Kidney epithelial cell (primary cell): ENCODE measurements around the gene SLFN14. TPM values are rescaled to one million over a fixed set of nuclear protein-coding genes. Genes with fewer than 3 reads are reported as not detected.

ENCODE experiments used
- DNase-seq: peaks from one replicate; pipeline ENCODE4 v3.0.0-alpha.2; 2010; ENCODE audit warnings: low read depth
- H3K27me3 ChIP-seq: 2 replicates; pipeline ENCODE4 v1.6.0; 2011; ENCODE audit warnings: low read length; ENCODE audit not compliant: control insufficient read depth, insufficient read depth
- H3K36me3 ChIP-seq: 2 replicates; pipeline ENCODE4 v1.5.1; 2011; ENCODE audit warnings: low read length; ENCODE audit not compliant: control insufficient read depth, insufficient read depth
- H3K4me3 ChIP-seq: 2 replicates; pipeline ENCODE4 v1.5.1; 2011; ENCODE audit warnings: low read depth, mild to moderate bottlenecking, control low read depth, low read length
- total RNA-seq: library from RNA; depleted of rRNA; stranded (reverse); fragments of >200 nt; gene quantifications from 2 replicates; pipeline ENCODE4 v1.2.3, GENCODE V29; 2015
- TF ChIP-seq, protein P1 (sequence below): IDR thresholded peaks from 2 replicates; pipeline ENCODE4 v1.5.1; 2011; ENCODE audit warnings: mild to moderate bottlenecking, moderate library complexity, low read length, control low read depth, inconsistent platforms; ENCODE audit not compliant: insufficient read depth, poor library complexity, severe bottlenecking

Gene SLFN14
- total RNA-seq, 1 donor from 2014 or later: not detected

DNA sequence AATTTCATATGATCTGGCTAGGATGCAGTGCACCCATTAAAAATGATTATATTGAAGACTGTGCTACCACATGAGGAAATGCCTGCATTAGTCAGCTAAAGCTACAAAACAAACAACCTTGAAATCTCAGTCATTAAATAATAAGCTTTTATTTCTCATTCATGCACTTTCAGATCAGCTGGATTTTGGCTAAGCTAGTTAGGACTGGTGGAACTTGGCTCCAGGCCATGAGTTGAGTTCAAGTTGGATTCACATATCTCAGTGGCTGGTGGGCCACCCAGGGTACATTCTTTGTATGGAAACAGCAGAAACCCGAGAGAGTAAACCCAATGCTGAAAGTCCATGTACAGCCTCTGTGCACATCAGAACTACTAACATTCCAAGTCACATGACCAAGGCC is 16.8 kb downstream of the SLFN14 start:
- DNase-seq: no peak
- TF ChIP-seq, protein P1, sequence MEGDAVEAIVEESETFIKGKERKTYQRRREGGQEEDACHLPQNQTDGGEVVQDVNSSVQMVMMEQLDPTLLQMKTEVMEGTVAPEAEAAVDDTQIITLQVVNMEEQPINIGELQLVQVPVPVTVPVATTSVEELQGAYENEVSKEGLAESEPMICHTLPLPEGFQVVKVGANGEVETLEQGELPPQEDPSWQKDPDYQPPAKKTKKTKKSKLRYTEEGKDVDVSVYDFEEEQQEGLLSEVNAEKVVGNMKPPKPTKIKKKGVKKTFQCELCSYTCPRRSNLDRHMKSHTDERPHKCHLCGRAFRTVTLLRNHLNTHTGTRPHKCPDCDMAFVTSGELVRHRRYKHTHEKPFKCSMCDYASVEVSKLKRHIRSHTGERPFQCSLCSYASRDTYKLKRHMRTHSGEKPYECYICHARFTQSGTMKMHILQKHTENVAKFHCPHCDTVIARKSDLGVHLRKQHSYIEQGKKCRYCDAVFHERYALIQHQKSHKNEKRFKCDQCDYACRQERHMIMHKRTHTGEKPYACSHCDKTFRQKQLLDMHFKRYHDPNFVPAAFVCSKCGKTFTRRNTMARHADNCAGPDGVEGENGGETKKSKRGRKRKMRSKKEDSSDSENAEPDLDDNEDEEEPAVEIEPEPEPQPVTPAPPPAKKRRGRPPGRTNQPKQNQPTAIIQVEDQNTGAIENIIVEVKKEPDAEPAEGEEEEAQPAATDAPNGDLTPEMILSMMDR: no peak
- Histone ChIP-seq H3K27me3 (peaks cover 10% of the 10 kb centered on the region), H3K4me3 (no peak overlapping the region), H3K36me3 (no peaks in the 10 kb centered on the region)

DNA sequence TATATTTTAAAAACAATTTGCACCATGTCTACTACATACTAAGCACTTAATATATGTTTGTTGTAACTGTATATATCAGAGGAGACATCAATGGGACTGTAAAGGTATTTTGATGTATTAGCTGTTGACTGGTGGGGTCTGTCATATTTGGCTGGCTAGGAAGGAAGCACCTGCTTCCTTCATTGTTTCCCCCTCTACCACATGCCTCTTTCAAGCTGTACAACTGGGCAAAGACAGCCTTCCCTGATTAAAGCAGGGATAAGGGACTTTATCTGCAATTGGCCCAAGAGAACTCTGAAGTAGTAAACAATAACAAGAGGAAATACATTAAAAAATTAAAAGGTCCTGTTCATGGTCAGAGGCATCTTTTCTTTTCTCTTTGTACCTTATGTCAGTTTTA is 17.6 kb downstream of the SLFN14 start:
- no peak overlapping the region for H3K4me3 ChIP-seq
- no peak for DNase-seq
- no peaks in the 10 kb centered on the region for H3K36me3 ChIP-seq
- peaks cover 6% of the 10 kb centered on the region for H3K27me3 ChIP-seq
- TF ChIP-seq, protein P1: no peak

DNA sequence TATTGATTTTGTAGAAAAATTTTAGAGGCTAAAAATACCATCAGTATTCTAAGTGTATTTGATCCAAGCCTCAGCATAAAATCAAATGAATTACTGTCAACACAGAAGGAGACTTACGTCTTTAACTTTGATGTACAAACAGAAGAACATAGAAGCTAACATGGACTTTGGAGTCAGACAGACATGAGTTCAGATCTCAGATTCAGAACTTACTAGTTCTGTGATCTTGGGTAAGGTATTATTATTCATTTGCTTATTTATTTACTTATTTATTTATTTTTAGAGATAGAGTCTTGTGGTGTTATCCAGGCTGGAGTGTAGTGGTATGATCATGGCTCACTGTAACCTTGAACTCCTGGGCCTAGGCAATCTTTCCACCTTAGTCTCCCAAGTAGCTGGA is 19.2 kb downstream of the SLFN14 start:
- TF ChIP-seq, protein P1: no peak
- DNase-seq: no peak
- H3K4me3 ChIP-seq: no peak overlapping the region

DNA sequence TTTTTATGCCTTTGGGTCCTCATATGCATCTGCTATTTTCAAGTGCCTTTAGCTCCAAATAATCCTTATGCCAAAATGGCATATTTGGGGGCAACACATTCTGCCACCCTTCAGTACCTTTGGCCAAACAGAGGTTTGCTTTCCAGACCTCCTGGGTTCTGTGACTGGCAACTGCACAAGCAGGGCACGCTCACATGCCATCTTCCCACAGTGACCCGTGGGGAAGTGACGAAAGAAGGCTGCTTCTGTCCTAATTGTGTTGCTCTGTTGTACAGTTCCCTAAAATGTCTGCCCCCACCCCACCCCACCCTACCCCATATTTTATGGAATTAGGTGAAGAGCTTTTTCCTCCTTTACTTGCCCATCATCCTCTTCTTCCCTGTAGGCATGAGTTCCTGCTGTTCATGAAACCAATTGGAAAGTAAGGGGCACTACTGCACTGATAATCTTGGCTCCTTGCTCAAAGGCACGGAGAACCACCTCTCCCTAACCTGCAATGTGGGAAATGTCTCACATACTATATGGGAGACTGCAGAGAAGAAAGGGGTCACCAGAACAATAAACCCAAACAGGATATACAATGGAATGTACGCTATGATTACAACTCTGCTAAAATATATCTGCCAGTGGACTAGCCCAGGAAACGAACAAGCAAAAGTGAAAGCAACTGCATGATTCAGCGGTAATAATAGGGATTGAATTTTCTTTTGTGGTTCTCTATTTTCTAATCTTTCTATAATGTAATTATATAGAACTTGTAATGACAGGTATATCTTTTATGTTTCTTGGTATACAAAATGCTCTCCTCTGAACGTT is 19.8 kb downstream of the SLFN14 start:
- Histone ChIP-seq H3K36me3 (no peaks in the 10 kb centered on the region), H3K27me3 (no peaks in the 10 kb centered on the region), H3K4me3 (no peak overlapping the region)
- DNase-seq: no peak
- TF ChIP-seq, protein P1: no peak

More for the DNA sequence above, 19.2 kb downstream of the SLFN14 start:
- Histone ChIP-seq H3K36me3 (no peaks in the 10 kb centered on the region), H3K27me3 (no peaks in the 10 kb centered on the region)

DNA sequence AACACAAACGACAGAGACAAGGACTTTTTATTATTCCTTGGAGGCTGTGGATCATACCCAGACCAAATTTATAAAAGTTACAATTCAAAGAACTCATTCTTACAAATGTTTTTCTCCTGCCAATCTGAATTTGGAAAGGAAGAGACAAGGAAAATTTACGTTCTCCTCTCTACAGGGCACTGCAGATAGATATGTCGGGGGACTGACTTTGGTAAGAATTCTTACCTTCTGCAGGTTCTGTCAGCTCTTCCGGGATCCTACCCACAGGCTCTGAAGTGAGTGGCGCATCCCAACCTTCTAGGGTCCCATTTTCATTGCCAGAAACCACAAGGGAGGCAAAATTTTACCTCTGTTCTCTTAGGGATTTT is 21.0 kb downstream of the SLFN14 start:
- TF ChIP-seq, protein P1: no peak
- DNase-seq: no peak
- no peak overlapping the region for H3K4me3 ChIP-seq

More for the DNA sequence above, 21.0 kb downstream of the SLFN14 start:
- Histone ChIP-seq H3K27me3 (no peaks in the 10 kb centered on the region), H3K36me3 (no peaks in the 10 kb centered on the region)
